Measurements from ENCODE around the gene CNTNAP2.

DNA sequence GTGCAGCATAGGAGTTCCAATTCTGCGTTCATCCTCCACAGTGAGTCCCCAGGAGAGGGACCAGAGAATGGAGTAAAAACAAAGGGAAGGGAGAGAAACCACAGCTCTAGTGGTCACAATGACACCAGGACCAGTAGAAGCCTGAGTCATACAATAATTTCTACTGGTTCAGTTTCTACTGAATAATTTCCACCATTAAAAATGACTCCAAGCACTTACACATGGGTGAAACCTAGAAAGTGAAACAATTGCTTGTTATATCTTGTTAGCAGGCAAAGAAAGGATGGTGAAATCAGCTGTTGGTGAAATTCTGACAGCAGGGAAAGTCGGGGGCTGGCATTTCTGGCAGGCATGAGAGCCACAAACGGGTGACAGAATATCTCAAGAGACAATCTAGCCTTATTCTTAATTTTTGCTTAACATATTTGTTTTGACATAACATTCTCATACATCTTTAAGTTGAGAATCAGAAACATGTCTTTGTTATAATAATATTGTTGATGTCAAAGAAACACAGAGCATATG lies 1408.2 kb downstream of the CNTNAP2 start:
- TF ChIP-seq, protein P1, sequence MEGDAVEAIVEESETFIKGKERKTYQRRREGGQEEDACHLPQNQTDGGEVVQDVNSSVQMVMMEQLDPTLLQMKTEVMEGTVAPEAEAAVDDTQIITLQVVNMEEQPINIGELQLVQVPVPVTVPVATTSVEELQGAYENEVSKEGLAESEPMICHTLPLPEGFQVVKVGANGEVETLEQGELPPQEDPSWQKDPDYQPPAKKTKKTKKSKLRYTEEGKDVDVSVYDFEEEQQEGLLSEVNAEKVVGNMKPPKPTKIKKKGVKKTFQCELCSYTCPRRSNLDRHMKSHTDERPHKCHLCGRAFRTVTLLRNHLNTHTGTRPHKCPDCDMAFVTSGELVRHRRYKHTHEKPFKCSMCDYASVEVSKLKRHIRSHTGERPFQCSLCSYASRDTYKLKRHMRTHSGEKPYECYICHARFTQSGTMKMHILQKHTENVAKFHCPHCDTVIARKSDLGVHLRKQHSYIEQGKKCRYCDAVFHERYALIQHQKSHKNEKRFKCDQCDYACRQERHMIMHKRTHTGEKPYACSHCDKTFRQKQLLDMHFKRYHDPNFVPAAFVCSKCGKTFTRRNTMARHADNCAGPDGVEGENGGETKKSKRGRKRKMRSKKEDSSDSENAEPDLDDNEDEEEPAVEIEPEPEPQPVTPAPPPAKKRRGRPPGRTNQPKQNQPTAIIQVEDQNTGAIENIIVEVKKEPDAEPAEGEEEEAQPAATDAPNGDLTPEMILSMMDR (IDR thresholded peaks at IDR 0.05), result no peak
- TF ChIP-seq POLR2AphosphoS5 (IDR thresholded peaks at IDR 0.05; ENCODE audit: low read depth, low read length), result no peak
